Glutamatergic neuron (in vitro differentiated cells): ENCODE results near the gene CCK. TPM values are rescaled to one million over a fixed set of nuclear protein-coding genes. Genes with fewer than 3 reads are reported as not detected.

Experiments
- DNase-seq: peaks from one replicate; pipeline ENCODE4 v3.0.0; 2022
- H3K27ac Mint-ChIP-seq: one replicate; pipeline ENCODE4 v1.8.0; 2020; ENCODE audit warnings: mild to moderate bottlenecking, mixed read lengths, inconsistent platforms; ENCODE audit not compliant: unreplicated experiment
- H3K27me3 Mint-ChIP-seq: one replicate; pipeline ENCODE4 v1.8.0; 2020; ENCODE audit warnings: mild to moderate bottlenecking, moderate library complexity, mixed read lengths, inconsistent platforms; ENCODE audit not compliant: unreplicated experiment
- H3K36me3 Mint-ChIP-seq: one replicate; pipeline ENCODE4 v1.8.0; 2020; ENCODE audit warnings: mild to moderate bottlenecking, mixed read lengths, inconsistent platforms; ENCODE audit not compliant: unreplicated experiment
- H3K4me1 Mint-ChIP-seq: one replicate; pipeline ENCODE4 v1.8.0; 2020; ENCODE audit warnings: mild to moderate bottlenecking, low read depth, mixed read lengths, inconsistent platforms; ENCODE audit not compliant: unreplicated experiment
- H3K4me3 Mint-ChIP-seq: one replicate; pipeline ENCODE4 v1.8.0; 2020; ENCODE audit warnings: mild to moderate bottlenecking, mixed read lengths, inconsistent platforms; ENCODE audit not compliant: unreplicated experiment
- H3K9me3 Mint-ChIP-seq: one replicate; pipeline ENCODE4 v1.8.0; 2020; ENCODE audit warnings: mild to moderate bottlenecking, moderate library complexity, mixed read lengths, inconsistent platforms; ENCODE audit not compliant: unreplicated experiment
- long read RNA-seq: library from polyadenylated mRNA; unstranded; transcript quantifications from one replicate; pipeline ENCODE4 v2.0.0, GENCODE V29; 2020; ENCODE audit not compliant: unreplicated experiment
- total RNA-seq: library from RNA; stranded (reverse); fragmentation: NEBNext Ultra II Directional; extraction: Animal tissue kit (Norgen Biotek cat#: 25700); gene quantifications from one replicate; pipeline ENCODE4 v1.2.1, GENCODE V29; 2021; ENCODE audit not compliant: unreplicated experiment
- TF ChIP-seq, protein P1 (sequence below): fragments of 200-600 bp; sonication (generic); IDR thresholded peaks from one replicate; pipeline ENCODE4 v1.5.0; 2021; ENCODE audit not compliant: partially characterized antibody, unreplicated experiment

Gene CCK, protein sequence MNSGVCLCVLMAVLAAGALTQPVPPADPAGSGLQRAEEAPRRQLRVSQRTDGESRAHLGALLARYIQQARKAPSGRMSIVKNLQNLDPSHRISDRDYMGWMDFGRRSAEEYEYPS
- not detected for total RNA-seq
- long read RNA-seq, result 0 reads

DNA sequence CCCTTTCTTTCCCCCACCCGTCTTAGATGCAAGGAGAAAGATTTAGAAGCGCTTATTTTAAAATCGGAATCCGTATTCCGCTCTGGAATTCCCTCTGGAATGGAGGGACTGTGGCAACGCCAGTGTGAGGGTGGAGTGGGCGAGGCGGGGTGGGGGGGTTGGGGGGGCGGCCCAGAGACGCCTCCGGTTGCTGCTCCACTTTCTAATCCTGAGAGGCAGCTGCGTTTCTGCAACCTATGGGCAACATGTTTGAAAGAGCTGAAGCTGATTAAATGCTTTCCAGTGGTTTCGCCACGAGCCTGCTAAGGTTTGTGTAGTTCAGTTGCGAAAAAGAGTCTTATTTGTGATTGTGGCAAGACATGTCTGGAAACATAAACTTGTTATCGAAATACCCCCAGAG lies at the start of gene CCK:
Gene CCK, minus strand, starts transcription at position 101 of the 400 bp plus-strand sequence. CDS start 2,555 bp downstream, outside the sequence.
- Mint-ChIP-seq H3K27ac (no peak within 1 kb of the TSS), H3K27me3 (peaks cover 3% of the 10 kb centered on the region), H3K36me3 (peaks cover 20% of the 10 kb centered on the region)

DNA sequence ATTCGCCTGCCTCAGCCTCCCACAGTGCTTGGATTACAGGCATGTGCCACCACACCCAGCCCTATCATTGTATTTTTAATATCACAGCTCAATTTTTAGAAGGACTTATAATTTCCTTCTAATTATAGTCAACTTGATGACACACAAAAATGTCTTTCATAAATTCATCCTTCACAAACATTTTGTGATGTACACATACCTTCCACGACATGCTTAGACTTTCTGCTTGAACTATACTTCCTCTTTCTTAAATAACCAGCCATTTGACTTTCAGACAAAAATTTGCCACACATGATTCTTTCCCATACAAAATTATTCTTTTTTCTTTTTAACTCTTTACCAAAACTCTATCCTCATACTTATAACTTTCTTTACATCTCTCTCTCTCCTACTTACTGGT lies 48.4 kb upstream of the CCK start:
- Mint-ChIP-seq H3K27ac (no peak overlapping the region), H3K36me3 (peaks cover 13% of the 10 kb centered on the region), H3K4me1 (no peaks in the 10 kb centered on the region), H3K27me3 (peaks cover 3% of the 10 kb centered on the region), H3K9me3 (peaks cover 12% of the 10 kb centered on the region), H3K4me3 (no peak overlapping the region)
- TF ChIP-seq, protein P1, sequence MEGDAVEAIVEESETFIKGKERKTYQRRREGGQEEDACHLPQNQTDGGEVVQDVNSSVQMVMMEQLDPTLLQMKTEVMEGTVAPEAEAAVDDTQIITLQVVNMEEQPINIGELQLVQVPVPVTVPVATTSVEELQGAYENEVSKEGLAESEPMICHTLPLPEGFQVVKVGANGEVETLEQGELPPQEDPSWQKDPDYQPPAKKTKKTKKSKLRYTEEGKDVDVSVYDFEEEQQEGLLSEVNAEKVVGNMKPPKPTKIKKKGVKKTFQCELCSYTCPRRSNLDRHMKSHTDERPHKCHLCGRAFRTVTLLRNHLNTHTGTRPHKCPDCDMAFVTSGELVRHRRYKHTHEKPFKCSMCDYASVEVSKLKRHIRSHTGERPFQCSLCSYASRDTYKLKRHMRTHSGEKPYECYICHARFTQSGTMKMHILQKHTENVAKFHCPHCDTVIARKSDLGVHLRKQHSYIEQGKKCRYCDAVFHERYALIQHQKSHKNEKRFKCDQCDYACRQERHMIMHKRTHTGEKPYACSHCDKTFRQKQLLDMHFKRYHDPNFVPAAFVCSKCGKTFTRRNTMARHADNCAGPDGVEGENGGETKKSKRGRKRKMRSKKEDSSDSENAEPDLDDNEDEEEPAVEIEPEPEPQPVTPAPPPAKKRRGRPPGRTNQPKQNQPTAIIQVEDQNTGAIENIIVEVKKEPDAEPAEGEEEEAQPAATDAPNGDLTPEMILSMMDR, result no peak
- no peak for DNase-seq

More for the DNA sequence above, at the start of gene CCK:
- Mint-ChIP-seq H3K9me3 (peaks cover 8% of the 10 kb centered on the region), H3K4me1 (peaks cover 3% of the 10 kb centered on the region), H3K4me3 (no peak within 1 kb of the TSS)
- TF ChIP-seq, protein P1, result no peak
- DNase-seq, result no peak

DNA sequence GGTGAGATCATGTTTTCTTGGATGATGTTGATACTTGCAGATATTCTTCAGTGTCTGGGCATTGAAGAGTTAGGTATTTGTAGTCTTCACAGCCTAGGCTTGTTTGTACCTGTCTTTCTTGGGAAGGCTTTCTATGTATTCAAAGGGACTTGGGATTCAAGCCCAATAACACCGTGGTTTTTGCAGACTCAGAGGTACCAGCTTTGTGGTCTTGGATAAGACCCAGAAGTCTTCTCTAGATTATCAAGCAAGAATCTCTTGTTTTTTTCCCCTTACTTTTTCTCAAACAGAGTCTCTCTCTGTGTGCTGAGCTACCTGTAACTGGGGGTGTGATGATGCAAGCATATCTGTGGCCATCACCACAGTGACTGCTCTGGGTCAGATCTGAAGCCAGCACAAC lies 42.7 kb upstream of the CCK start:
- Mint-ChIP-seq H3K36me3 (peaks cover 10% of the 10 kb centered on the region), H3K4me3 (no peak overlapping the region), H3K4me1 (peaks cover 6% of the 10 kb centered on the region), H3K27ac (no peak overlapping the region), H3K27me3 (peaks cover 3% of the 10 kb centered on the region), H3K9me3 (peaks cover 2% of the 10 kb centered on the region)
- TF ChIP-seq, protein P1, result no peak
- no peak for DNase-seq

DNA sequence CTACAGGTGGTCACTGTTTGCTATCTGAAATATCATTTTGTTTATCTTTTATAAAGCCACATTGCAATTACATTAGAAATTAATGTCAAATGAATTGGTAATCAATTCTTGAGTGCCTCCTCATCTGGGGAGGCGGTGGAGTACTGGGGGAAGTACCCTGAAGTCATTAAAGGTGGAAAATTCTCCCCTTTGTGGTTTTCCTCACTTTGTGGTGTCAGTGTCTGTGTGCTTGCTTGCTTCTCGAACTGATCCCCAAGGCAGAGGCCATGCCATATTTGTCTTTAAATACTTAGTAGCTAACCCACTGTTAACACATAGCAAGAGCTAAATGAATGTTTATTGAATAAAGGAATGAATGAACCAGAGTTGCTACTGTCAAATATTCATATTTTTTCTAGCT lies 40.5 kb upstream of the CCK start:
- no peak for DNase-seq
- Mint-ChIP-seq H3K36me3 (peaks cover 10% of the 10 kb centered on the region), H3K9me3 (peaks cover 1% of the 10 kb centered on the region), H3K4me3 (no peak overlapping the region), H3K27me3 (peaks cover 4% of the 10 kb centered on the region), H3K27ac (no peak overlapping the region), H3K4me1 (peaks cover 6% of the 10 kb centered on the region)
- TF ChIP-seq, protein P1, result no peak

DNA sequence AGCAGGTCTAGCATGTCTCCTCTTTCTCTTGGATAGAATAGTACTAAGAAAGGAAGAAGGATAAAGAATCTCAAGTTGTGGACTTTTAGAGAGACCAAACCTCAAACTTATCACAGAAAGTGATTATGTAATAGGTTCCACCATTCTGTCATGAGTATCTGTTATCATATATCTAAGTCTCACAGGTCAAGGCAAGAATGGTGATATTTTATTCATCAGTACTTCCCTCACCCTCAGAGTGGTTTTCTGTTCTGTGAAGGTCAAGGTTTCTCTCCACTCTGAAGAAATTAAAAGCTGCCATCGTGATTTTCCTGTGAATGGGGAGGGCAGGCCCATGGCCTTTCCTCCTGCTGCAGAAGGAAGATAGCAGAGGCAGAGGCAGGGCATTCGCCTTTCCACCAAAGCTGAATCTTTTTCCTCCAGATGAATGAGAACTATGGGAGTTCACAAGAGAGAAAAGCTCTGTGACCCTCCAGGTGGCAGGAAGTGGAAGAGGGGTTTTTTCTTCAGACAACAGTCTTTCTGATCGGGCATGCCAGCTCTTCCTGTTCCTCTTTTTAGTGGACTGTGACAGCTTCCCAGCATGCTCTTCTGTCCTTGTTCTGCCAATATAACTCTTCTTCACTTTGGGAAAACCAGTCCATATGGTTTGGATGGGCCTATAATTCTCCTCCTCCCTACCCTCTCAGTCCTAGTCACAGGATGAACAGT lies 37.1 kb upstream of the CCK start:
- Mint-ChIP-seq H3K4me1 (peaks cover 6% of the 10 kb centered on the region), H3K36me3 (peaks cover 10% of the 10 kb centered on the region), H3K4me3 (no peak overlapping the region), H3K27me3 (peaks cover 3% of the 10 kb centered on the region), H3K9me3 (peaks cover 3% of the 10 kb centered on the region), H3K27ac (no peak overlapping the region)
- DNase-seq, result no peak
- TF ChIP-seq, protein P1, result no peak
